Measurements from ENCODE around the gene ITGB4.

ITGB4 gene

GRCh38 chr17:75779987-75780889 is 59.0 kb downstream of the ITGB4 start:
- DNase-seq (ENCODE audit: low read depth): no peak
- no peak overlapping the region for H3K4me3 ChIP-seq (ENCODE audit: low read length)
- TF ChIP-seq CTCF (IDR thresholded peaks at IDR 0.05; ENCODE audit: insufficient read depth, low read depth, low read length, missing control alignments): no peak

- no peak overlapping the region for H3K4me3 ChIP-seq (ENCODE audit: low read length)
- peak; percentile 89 for DNase-seq (ENCODE audit: low read depth)
- TF ChIP-seq CTCF (IDR thresholded peaks at IDR 0.05; ENCODE audit: insufficient read depth, low read depth, low read length, missing control alignments): peak; percentile 69
Observed at GRCh38 chr17:75783069-75783783, 62.0 kb downstream of the ITGB4 start.

GRCh38 chr17:75783803-75784472 is 62.7 kb downstream of the ITGB4 start:
- DNase-seq (ENCODE audit: low read depth): no peak
- no peak for TF ChIP-seq CTCF (IDR thresholded peaks at IDR 0.05; ENCODE audit: insufficient read depth, low read depth, low read length, missing control alignments)
- H3K4me3 ChIP-seq (ENCODE audit: low read length): peak overlapping the region; percentile 71

- TF ChIP-seq CTCF (IDR thresholded peaks at IDR 0.05; ENCODE audit: insufficient read depth, low read depth, low read length, missing control alignments): no peak
- H3K4me3 ChIP-seq (ENCODE audit: low read length): peak within 1 kb of the TSS; percentile 71
- DNase-seq (ENCODE audit: low read depth): peak; percentile 99
Observed at GRCh38 chr17:75784473-75785015, 63.3 kb downstream of the ITGB4 start, which contains the start of gene UNK. Gene UNK (plus strand): TSS chr17:75784806. CDS start chr17:75784881, 75 bp downstream.

GRCh38 chr17:75785016-75785890 is 64.0 kb downstream of the ITGB4 start:
- H3K4me3 ChIP-seq (ENCODE audit: low read length): peak overlapping the region; percentile 71
- no peak for TF ChIP-seq CTCF (IDR thresholded peaks at IDR 0.05; ENCODE audit: insufficient read depth, low read depth, low read length, missing control alignments)
- peak; percentile 93 for DNase-seq (ENCODE audit: low read depth)

GRCh38 chr17:75791254-75791653 is 70.0 kb downstream of the ITGB4 start:
- DNase-seq (ENCODE audit: low read depth): no peak
- no peak for TF ChIP-seq CTCF (IDR thresholded peaks at IDR 0.05; ENCODE audit: insufficient read depth, low read depth, low read length, missing control alignments)

More at GRCh38 chr17:75791254-75791653, 70.0 kb downstream of the ITGB4 start:
- H3K4me3 ChIP-seq (ENCODE audit: low read length): no peak overlapping the region

All from epithelial cell of esophagus (primary cell).